Sigmoid colon (tissue), 7 donors: Measurements from ENCODE around the gene PSTPIP2. TPM values are rescaled to one million over a fixed set of nuclear protein-coding genes. Genes with fewer than 3 reads are reported as not detected.

Experiments
- DNase-seq: peaks from one replicate; pipeline ENCODE4 v3.0.0-alpha.2; 2019
- H3K27ac ChIP-seq, 4 donors: fragments of 200-600 bp; sonication (generic); one replicate each; pipeline ENCODE4 v1.5.1; 2016 to 2019; ENCODE audit warnings: mild to moderate bottlenecking in 1 of 4
- H3K27me3 ChIP-seq, 3 donors: fragments of 200-600 bp; sonication (generic); one replicate each; pipeline ENCODE4 v1.5.1; 2019; ENCODE audit warnings: mild to moderate bottlenecking in 1 of 3
- H3K36me3 ChIP-seq, 4 donors: fragments of 200-600 bp; sonication (generic); one replicate each; pipeline ENCODE4 v1.5.1; 2016 to 2019
- H3K4me1 ChIP-seq, 4 donors: fragments of 200-600 bp; sonication (generic); one replicate each; pipeline ENCODE4 v1.5.1; 2017 to 2019
- H3K4me3 ChIP-seq, 4 donors: fragments of 200-600 bp; sonication (generic); one replicate each; pipeline ENCODE4 v1.5.1; 2017 to 2019; ENCODE audit warnings: mild to moderate bottlenecking in 2 of 4, moderate library complexity in 1 of 4
- H3K9me3 ChIP-seq, 4 donors: fragments of 200-600 bp in 3 of 4; sonication (generic) in 3 of 4; one replicate each; pipeline versions ENCODE4 v1.5.1 to v1.6.1; 2013 to 2019
- CTCF ChIP-seq, 4 experiments: fragments of 450-650 bp in 3 of 4; fragments of 200-600 bp in 1 of 4; IDR thresholded peaks; one replicate each; pipeline ENCODE4 v1.5.1; 2016 to 2019; ENCODE audit warnings: antibody characterized with exemption in 4 of 4, mild to moderate bottlenecking in 3 of 4, moderate library complexity in 2 of 4
- EP300 ChIP-seq, 4 donors: sonication (generic); formaldehyde crosslinking; IDR thresholded peaks; one replicate each; pipeline ENCODE4 v1.6.1; 2017; ENCODE audit warnings: antibody characterized with exemption in 4 of 4
- POLR2A ChIP-seq, 2 donors: fragments of 450-650 bp; IDR thresholded peaks; one replicate each; pipeline ENCODE4 v1.6.1; 2016; ENCODE audit warnings: antibody characterized with exemption in 2 of 2, mild to moderate bottlenecking in 2 of 2, moderate library complexity in 2 of 2
- POLR2AphosphoS5 ChIP-seq, 4 donors: sonication (generic); formaldehyde crosslinking; IDR thresholded peaks; one replicate each; pipeline ENCODE4 v1.6.1; 2017; ENCODE audit warnings: antibody characterized with exemption in 4 of 4
- whole genome bisulfite sequencing, 2 donors: extraction: QIAGEN DNeasy Blood & Tissue Kit; methylation state at CpG; one replicate each; pipeline ENCODE4 v1.1.7; 2013; 5-methylcytosine and 5-hydroxymethylcytosine counted together
- intact Hi-C: fragments of 100-400 bp; cut with DNase I; formaldehyde crosslinking; loops from one replicate; pipeline ENCODE4 v1.15.1; 2023
- polyA plus RNA-seq, 3 donors: library from polyadenylated mRNA; stranded (reverse); fragments of 200-250 nt; gene quantifications; one replicate each; pipeline ENCODE4 v1.2.3, GENCODE V29; 2013
- total RNA-seq, 4 donors: library from RNA; depleted of rRNA; stranded (reverse); fragments of >200 nt; gene quantifications; one replicate each; pipeline ENCODE4 v1.1.0, GENCODE V29; 2016
- donor health status: healthy with polysubstance abuse.
- donor health status: Bipolar disorder and iron deficiency.
- donor health status: healthy.

Gene PSTPIP2
- total and polyA plus RNA-seq, 7 donors, result 4.2 to 15.0 (median 7.6) TPM

- intact Hi-C loops, result no loop called here
- no peak overlapping the region for H3K27ac ChIP-seq
- H3K4me1 ChIP-seq, result no peaks in the 10 kb centered on the region
- no peak for DNase-seq
- WGBS, 2 donors, result 74 to 86% methylated on average over 1 of the region's 1 CpG
- H3K9me3 ChIP-seq, result no peaks in the 10 kb centered on the region
- H3K27me3 ChIP-seq, result no peaks in the 10 kb centered on the region
- no peak overlapping the region for H3K4me3 ChIP-seq
- H3K36me3 ChIP-seq, result no peaks in the 10 kb centered on the region
- TF ChIP-seq POLR2AphosphoS5 (IDR thresholded peaks at IDR 0.05) (no peak), EP300 (IDR thresholded peaks at IDR 0.05) (no peak), CTCF (IDR thresholded peaks at IDR 0.05) (no peak), POLR2A (IDR thresholded peaks at IDR 0.05) (no peak)
These were observed 71.0 kb downstream of the PSTPIP2 start for GRCh38 chr18:46001074-46001473.

GRCh38 chr18:45999536-45999935, 72.5 kb downstream of the PSTPIP2 start:
- H3K9me3 ChIP-seq, result no peaks in the 10 kb centered on the region
- no peaks in the 10 kb centered on the region for H3K4me1 ChIP-seq
- no peak overlapping the region for H3K27ac ChIP-seq
- WGBS, 2 donors, result 88 to 93% methylated on average over 3 of the region's 3 CpGs
- H3K4me3 ChIP-seq, result no peak overlapping the region
- no peaks in the 10 kb centered on the region for H3K36me3 ChIP-seq
- TF ChIP-seq POLR2A (IDR thresholded peaks at IDR 0.05), result no peak
- no peak for TF ChIP-seq CTCF (IDR thresholded peaks at IDR 0.05)
- TF ChIP-seq EP300 (IDR thresholded peaks at IDR 0.05), result no peak
- TF ChIP-seq POLR2AphosphoS5 (IDR thresholded peaks at IDR 0.05), result no peak
- no peak for DNase-seq
- H3K27me3 ChIP-seq, result no peaks in the 10 kb centered on the region
- intact Hi-C loops, result no loop called here

GRCh38 chr18:45998244-45998643, 73.8 kb downstream of the PSTPIP2 start:
- TF ChIP-seq POLR2AphosphoS5 (IDR thresholded peaks at IDR 0.05) (no peak), CTCF (IDR thresholded peaks at IDR 0.05) (no peak), EP300 (IDR thresholded peaks at IDR 0.05) (no peak), POLR2A (IDR thresholded peaks at IDR 0.05) (no peak)
- no peak overlapping the region for H3K27ac ChIP-seq
- no peaks in the 10 kb centered on the region for H3K9me3 ChIP-seq
- intact Hi-C loops, result no loop called here
- WGBS, 2 donors, result 48 to 86% methylated on average over 3 of the region's 3 CpGs
- no peak overlapping the region for H3K4me3 ChIP-seq
- H3K4me1 ChIP-seq, result no peaks in the 10 kb centered on the region
- DNase-seq, result no peak
- H3K27me3 ChIP-seq, result no peaks in the 10 kb centered on the region
- H3K36me3 ChIP-seq, result no peaks in the 10 kb centered on the region

GRCh38 chr18:45997700-45998151, 74.3 kb downstream of the PSTPIP2 start:
- intact Hi-C loops, result no loop called here
- no peak overlapping the region for H3K27ac ChIP-seq
- no peaks in the 10 kb centered on the region for H3K27me3 ChIP-seq
- WGBS, 2 donors, result 62 to 87% methylated on average over 8 of the region's 8 CpGs
- no peaks in the 10 kb centered on the region for H3K4me1 ChIP-seq
- H3K9me3 ChIP-seq, result no peaks in the 10 kb centered on the region
- DNase-seq, result no peak
- no peaks in the 10 kb centered on the region for H3K36me3 ChIP-seq
- TF ChIP-seq CTCF (IDR thresholded peaks at IDR 0.05), result no peak
- TF ChIP-seq EP300 (IDR thresholded peaks at IDR 0.05), result no peak
- TF ChIP-seq POLR2A (IDR thresholded peaks at IDR 0.05), result no peak
- TF ChIP-seq POLR2AphosphoS5 (IDR thresholded peaks at IDR 0.05), result no peak
- H3K4me3 ChIP-seq, result no peak overlapping the region

GRCh38 chr18:45995461-45995860, 76.6 kb downstream of the PSTPIP2 start:
- DNase-seq, result no peak
- Histone ChIP-seq H3K9me3 (no peaks in the 10 kb centered on the region), H3K27ac (no peak overlapping the region), H3K36me3 (peaks cover 0 to 6% (median 0%) of the 10 kb centered on the region in 4 donors), H3K27me3 (no peaks in the 10 kb centered on the region), H3K4me1 (no peaks in the 10 kb centered on the region), H3K4me3 (no peak overlapping the region)
- WGBS, 2 donors, result 94 to 95% methylated on average over 3 of the region's 3 CpGs
- no peak for TF ChIP-seq POLR2AphosphoS5 (IDR thresholded peaks at IDR 0.05)
- intact Hi-C loops, result no loop called here
